WTC11 (cell line): ENCODE results near the gene BBS9. TPM values are rescaled to one million over a fixed set of nuclear protein-coding genes. Genes with fewer than 3 reads are reported as not detected.

Experiments used
- ATAC-seq: fragments of 200-7000 bp; cut with Tn5 transposase; 2 replicates; pipeline ENCODE4 v1.10.0; 2021; ENCODE audit warnings: mild to moderate bottlenecking, moderate library complexity
- CTCF ChIA-PET: fragments of 300-600 bp; sonication (Branson Sonifier 250); formaldehyde crosslinking; loops from one replicate; lab custom pipeline; 2021; ENCODE audit warnings: antibody characterized with exemption; lab: Charles Lee
- POLR2A ChIA-PET: fragments of 350-600 bp; sonication (Branson Sonifier 250); formaldehyde crosslinking; loops from one replicate; lab custom pipeline; 2021; ENCODE audit warnings: antibody characterized with exemption; lab: Charles Lee
- DNase-seq: peaks from one replicate; pipeline ENCODE4 v3.0.0; 2021; ENCODE audit warnings: low spot score
- H3K27ac Mint-ChIP-seq: 2 replicates; pipeline ENCODE4 v1.8.0; 2021; ENCODE audit warnings: mixed read lengths
- H3K27me3 Mint-ChIP-seq: 2 replicates; pipeline ENCODE4 v1.8.0; 2021; ENCODE audit warnings: low read depth, mild to moderate bottlenecking, moderate library complexity, mixed read lengths
- H3K36me3 Mint-ChIP-seq: 2 replicates; pipeline ENCODE4 v1.8.0; 2021; ENCODE audit warnings: mixed read lengths
- H3K4me1 Mint-ChIP-seq: 2 replicates; pipeline ENCODE4 v1.8.0; 2022; ENCODE audit warnings: mixed read lengths
- H3K4me3 Mint-ChIP-seq: 2 replicates; pipeline ENCODE4 v1.8.0; 2021; ENCODE audit warnings: mild to moderate bottlenecking, moderate library complexity, mixed read lengths
- H3K9me3 Mint-ChIP-seq: 2 replicates; pipeline ENCODE4 v1.8.0; 2021; ENCODE audit warnings: mixed read lengths
- FOXK1 ChIP-seq: sonication (generic); formaldehyde crosslinking; IDR thresholded peaks from 2 replicates; pipeline ENCODE4 v1.8.0; 2022; ENCODE audit warnings: mild to moderate bottlenecking, moderate library complexity, missing genetic modification reagents
- FOXP1 ChIP-seq: sonication (generic); formaldehyde crosslinking; IDR thresholded peaks from 2 replicates; pipeline ENCODE4 v1.8.0; 2022; ENCODE audit warnings: missing genetic modification reagents, mild to moderate bottlenecking, moderate library complexity, borderline replicate concordance
- HMGA2 ChIP-seq: fragments of 250-450 bp; sonication (Bioruptor Pico); IDR thresholded peaks from 2 replicates; pipeline ENCODE4 v1.4.0; 2021; ENCODE audit warnings: mild to moderate bottlenecking, moderate library complexity
- NR1H2 ChIP-seq: sonication (generic); formaldehyde crosslinking; IDR thresholded peaks from 2 replicates; pipeline ENCODE4 v1.9.0; 2021; ENCODE audit warnings: mild to moderate bottlenecking, moderate library complexity, missing genetic modification reagents
- NR3C1 ChIP-seq: sonication (generic); formaldehyde crosslinking; conservative IDR thresholded peaks from 2 replicates; pipeline ENCODE4 v1.8.1; 2023; ENCODE audit warnings: low read depth, mild to moderate bottlenecking, missing genetic modification reagents
- SOX15 ChIP-seq: fragments of 250-450 bp; sonication (Bioruptor Pico); IDR thresholded peaks from 2 replicates; pipeline ENCODE4 v1.9.0; 2021; ENCODE audit warnings: mild to moderate bottlenecking
- USF2 ChIP-seq: sonication (generic); formaldehyde crosslinking; IDR thresholded peaks from 2 replicates; pipeline ENCODE4 v1.8.1; 2023; ENCODE audit warnings: mild to moderate bottlenecking, missing genetic modification reagents, moderate library complexity
- ZBTB43 ChIP-seq: sonication (generic); formaldehyde crosslinking; IDR thresholded peaks from 2 replicates; pipeline ENCODE4 v1.8.1; 2023; ENCODE audit warnings: mild to moderate bottlenecking, missing genetic modification reagents
- ZNF232 ChIP-seq: sonication (generic); formaldehyde crosslinking; IDR thresholded peaks from 2 replicates; pipeline ENCODE4 v1.8.0; 2022; ENCODE audit warnings: mild to moderate bottlenecking, missing genetic modification reagents
- ZNF671 ChIP-seq: fragments of 250-450 bp; sonication (Bioruptor Pico); IDR thresholded peaks from 2 replicates; pipeline ENCODE4 v1.8.0; 2021; ENCODE audit warnings: mild to moderate bottlenecking
- total RNA-seq: library from RNA; stranded (reverse); gene quantifications from 3 replicates; pipeline ENCODE4 v1.2.3, GENCODE V29; 2021
- TF ChIP-seq, protein P1 (sequence below): sonication (generic); formaldehyde crosslinking; IDR thresholded peaks from 2 replicates; pipeline ENCODE4 v1.8.0; 2022; ENCODE audit warnings: mild to moderate bottlenecking, missing genetic modification reagents
- TF ChIP-seq, protein P2 (sequence below): sonication (generic); formaldehyde crosslinking; IDR thresholded peaks from 2 replicates; pipeline ENCODE4 v1.8.1; 2023; ENCODE audit warnings: mild to moderate bottlenecking, missing genetic modification reagents, borderline replicate concordance
- TF ChIP-seq, protein P3 (sequence below): sonication (generic); formaldehyde crosslinking; IDR thresholded peaks from 2 replicates; pipeline ENCODE4 v1.8.0; 2022; ENCODE audit warnings: mild to moderate bottlenecking, missing genetic modification reagents
- TF ChIP-seq, protein P4 (sequence below): sonication (generic); formaldehyde crosslinking; IDR thresholded peaks from 2 replicates; pipeline ENCODE4 v1.8.0; 2022; ENCODE audit warnings: missing genetic modification reagents
- TF ChIP-seq, protein P5 (sequence below): sonication (generic); formaldehyde crosslinking; conservative IDR thresholded peaks from 2 replicates; pipeline ENCODE4 v1.8.1; 2023; ENCODE audit warnings: mild to moderate bottlenecking, low read depth, missing genetic modification reagents, moderate library complexity

BBS9 gene
- total RNA-seq, 1 experiment from 2014 or later, result 56.6 TPM

DNA sequence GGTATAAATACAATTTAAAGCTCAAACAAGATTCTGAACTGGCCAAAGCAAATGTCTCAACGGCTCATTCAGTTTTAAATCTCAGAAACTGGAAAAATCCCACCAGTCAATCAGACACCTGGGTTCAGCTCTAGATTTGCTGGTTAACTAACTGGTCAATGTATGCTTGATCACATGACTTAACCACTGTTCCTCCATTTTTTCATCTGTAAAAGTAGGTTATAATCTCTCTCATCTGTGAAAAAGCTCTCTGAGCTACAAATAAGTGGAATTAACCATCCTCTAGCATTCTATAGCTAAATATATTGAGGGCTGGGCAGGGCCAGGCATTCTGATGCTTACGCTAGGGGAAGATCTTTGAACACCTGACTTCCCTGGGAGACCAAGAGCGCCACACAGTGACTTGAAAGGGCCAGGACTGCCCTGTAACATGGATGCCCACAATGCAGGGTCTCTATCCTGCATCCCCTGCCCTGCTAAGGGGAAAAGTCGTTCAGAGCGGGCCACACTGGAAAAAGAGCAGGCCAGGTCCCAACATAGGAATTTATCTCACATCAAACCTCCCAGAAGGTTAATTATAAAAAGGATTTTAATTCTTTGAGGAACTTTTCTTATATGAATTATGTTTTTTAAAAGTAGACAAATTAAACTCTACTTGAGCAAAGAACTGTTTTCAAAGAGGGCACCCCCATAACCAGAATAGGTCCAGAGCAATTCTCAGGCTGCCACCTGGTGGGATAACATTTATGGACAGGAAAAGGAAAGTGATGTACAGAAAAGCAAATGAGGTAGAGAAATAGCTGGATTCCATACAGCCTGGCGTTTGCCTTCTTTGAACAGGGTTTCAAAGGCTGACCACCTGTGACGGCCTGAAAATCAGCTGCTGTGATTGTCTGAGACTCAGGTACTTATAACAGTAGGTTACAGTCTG, 22.0 kb upstream of the BBS9 start:
- peaks cover 17% of the 10 kb centered on the region for H3K4me1 Mint-ChIP-seq
- POLR2A ChIA-PET, result no interaction called here
- DNase-seq (peak; percentile 70), ATAC-seq (peak; percentile 79)
- H3K9me3 Mint-ChIP-seq, result no peaks in the 10 kb centered on the region
- peak overlapping the region; percentile 91 for H3K4me3 Mint-ChIP-seq
- peaks cover 36% of the 10 kb centered on the region for H3K27me3 Mint-ChIP-seq
- TF ChIP-seq FOXP1 (CRISPR knock-in tag) (no peak), NR1H2 (no peak), USF2 (CRISPR knock-in tag) (peak; percentile 46), HMGA2 (CRISPR knock-in tag) (no peak), ZNF232 (CRISPR knock-in tag) (no peak), ZNF671 (CRISPR knock-in tag) (no peak), SOX15 (CRISPR knock-in tag) (no peak), FOXK1 (no peak), NR3C1 (no peak), ZBTB43 (CRISPR knock-in tag) (no peak)
- TF ChIP-seq, protein P1, sequence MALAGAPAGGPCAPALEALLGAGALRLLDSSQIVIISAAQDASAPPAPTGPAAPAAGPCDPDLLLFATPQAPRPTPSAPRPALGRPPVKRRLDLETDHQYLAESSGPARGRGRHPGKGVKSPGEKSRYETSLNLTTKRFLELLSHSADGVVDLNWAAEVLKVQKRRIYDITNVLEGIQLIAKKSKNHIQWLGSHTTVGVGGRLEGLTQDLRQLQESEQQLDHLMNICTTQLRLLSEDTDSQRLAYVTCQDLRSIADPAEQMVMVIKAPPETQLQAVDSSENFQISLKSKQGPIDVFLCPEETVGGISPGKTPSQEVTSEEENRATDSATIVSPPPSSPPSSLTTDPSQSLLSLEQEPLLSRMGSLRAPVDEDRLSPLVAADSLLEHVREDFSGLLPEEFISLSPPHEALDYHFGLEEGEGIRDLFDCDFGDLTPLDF (CRISPR knock-in tag), result no peak
- TF ChIP-seq, protein P2, sequence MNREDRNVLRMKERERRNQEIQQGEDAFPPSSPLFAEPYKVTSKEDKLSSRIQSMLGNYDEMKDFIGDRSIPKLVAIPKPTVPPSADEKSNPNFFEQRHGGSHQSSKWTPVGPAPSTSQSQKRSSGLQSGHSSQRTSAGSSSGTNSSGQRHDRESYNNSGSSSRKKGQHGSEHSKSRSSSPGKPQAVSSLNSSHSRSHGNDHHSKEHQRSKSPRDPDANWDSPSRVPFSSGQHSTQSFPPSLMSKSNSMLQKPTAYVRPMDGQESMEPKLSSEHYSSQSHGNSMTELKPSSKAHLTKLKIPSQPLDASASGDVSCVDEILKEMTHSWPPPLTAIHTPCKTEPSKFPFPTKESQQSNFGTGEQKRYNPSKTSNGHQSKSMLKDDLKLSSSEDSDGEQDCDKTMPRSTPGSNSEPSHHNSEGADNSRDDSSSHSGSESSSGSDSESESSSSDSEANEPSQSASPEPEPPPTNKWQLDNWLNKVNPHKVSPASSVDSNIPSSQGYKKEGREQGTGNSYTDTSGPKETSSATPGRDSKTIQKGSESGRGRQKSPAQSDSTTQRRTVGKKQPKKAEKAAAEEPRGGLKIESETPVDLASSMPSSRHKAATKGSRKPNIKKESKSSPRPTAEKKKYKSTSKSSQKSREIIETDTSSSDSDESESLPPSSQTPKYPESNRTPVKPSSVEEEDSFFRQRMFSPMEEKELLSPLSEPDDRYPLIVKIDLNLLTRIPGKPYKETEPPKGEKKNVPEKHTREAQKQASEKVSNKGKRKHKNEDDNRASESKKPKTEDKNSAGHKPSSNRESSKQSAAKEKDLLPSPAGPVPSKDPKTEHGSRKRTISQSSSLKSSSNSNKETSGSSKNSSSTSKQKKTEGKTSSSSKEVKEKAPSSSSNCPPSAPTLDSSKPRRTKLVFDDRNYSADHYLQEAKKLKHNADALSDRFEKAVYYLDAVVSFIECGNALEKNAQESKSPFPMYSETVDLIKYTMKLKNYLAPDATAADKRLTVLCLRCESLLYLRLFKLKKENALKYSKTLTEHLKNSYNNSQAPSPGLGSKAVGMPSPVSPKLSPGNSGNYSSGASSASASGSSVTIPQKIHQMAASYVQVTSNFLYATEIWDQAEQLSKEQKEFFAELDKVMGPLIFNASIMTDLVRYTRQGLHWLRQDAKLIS (CRISPR knock-in tag), result no peak
- TF ChIP-seq, protein P3, sequence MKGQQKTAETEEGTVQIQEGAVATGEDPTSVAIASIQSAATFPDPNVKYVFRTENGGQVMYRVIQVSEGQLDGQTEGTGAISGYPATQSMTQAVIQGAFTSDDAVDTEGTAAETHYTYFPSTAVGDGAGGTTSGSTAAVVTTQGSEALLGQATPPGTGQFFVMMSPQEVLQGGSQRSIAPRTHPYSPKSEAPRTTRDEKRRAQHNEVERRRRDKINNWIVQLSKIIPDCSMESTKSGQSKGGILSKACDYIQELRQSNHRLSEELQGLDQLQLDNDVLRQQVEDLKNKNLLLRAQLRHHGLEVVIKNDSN (CRISPR knock-in tag), result peak; percentile 34; the same call in 1 of the 2 replicates
- TF ChIP-seq, protein P4, sequence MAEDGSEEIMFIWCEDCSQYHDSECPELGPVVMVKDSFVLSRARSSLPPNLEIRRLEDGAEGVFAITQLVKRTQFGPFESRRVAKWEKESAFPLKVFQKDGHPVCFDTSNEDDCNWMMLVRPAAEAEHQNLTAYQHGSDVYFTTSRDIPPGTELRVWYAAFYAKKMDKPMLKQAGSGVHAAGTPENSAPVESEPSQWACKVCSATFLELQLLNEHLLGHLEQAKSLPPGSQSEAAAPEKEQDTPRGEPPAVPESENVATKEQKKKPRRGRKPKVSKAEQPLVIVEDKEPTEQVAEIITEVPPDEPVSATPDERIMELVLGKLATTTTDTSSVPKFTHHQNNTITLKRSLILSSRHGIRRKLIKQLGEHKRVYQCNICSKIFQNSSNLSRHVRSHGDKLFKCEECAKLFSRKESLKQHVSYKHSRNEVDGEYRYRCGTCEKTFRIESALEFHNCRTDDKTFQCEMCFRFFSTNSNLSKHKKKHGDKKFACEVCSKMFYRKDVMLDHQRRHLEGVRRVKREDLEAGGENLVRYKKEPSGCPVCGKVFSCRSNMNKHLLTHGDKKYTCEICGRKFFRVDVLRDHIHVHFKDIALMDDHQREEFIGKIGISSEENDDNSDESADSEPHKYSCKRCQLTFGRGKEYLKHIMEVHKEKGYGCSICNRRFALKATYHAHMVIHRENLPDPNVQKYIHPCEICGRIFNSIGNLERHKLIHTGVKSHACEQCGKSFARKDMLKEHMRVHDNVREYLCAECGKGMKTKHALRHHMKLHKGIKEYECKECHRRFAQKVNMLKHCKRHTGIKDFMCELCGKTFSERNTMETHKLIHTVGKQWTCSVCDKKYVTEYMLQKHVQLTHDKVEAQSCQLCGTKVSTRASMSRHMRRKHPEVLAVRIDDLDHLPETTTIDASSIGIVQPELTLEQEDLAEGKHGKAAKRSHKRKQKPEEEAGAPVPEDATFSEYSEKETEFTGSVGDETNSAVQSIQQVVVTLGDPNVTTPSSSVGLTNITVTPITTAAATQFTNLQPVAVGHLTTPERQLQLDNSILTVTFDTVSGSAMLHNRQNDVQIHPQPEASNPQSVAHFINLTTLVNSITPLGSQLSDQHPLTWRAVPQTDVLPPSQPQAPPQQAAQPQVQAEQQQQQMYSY (CRISPR knock-in tag), result no peak
- TF ChIP-seq, protein P5, sequence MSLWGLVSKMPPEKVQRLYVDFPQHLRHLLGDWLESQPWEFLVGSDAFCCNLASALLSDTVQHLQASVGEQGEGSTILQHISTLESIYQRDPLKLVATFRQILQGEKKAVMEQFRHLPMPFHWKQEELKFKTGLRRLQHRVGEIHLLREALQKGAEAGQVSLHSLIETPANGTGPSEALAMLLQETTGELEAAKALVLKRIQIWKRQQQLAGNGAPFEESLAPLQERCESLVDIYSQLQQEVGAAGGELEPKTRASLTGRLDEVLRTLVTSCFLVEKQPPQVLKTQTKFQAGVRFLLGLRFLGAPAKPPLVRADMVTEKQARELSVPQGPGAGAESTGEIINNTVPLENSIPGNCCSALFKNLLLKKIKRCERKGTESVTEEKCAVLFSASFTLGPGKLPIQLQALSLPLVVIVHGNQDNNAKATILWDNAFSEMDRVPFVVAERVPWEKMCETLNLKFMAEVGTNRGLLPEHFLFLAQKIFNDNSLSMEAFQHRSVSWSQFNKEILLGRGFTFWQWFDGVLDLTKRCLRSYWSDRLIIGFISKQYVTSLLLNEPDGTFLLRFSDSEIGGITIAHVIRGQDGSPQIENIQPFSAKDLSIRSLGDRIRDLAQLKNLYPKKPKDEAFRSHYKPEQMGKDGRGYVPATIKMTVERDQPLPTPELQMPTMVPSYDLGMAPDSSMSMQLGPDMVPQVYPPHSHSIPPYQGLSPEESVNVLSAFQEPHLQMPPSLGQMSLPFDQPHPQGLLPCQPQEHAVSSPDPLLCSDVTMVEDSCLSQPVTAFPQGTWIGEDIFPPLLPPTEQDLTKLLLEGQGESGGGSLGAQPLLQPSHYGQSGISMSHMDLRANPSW (CRISPR knock-in tag), result no peak
- TF ChIP-seq, all 79 proteins: peak for 2
- CTCF ChIA-PET, result interaction anchor here (0.6 to 3.9 kb wide), 15 partner anchors 23 to 346 kb away, joined by 3 to 27 read pairs (median 6); partner anchors contain the start of genes FKBP9 and NT5C3A
- Mint-ChIP-seq H3K36me3 (peaks cover 5% of the 10 kb centered on the region; the same call in 1 of the 2 replicates), H3K27ac (no peak overlapping the region)
